A549 (cell line): ENCODE data around the gene KIF12.

ENCODE experiments used
- CEBPB ChIP-seq, 2 experiments: fragments of >200 bp in 1 of 2; sonication (Bioruptor Twin) in 1 of 2; formaldehyde crosslinking in 1 of 2; IDR thresholded peaks; 2 replicates each; pipeline ENCODE4 v1.6.1; 2012 to 2016
- HDAC2 ChIP-seq: fragments of 200-600 bp; sonication (generic); IDR thresholded peaks from 2 replicates; pipeline ENCODE4 v1.6.1; 2016
- JUNB ChIP-seq: fragments of >200 bp; sonication (Bioruptor Twin); formaldehyde crosslinking; IDR thresholded peaks from 2 replicates; pipeline ENCODE4 v1.6.1; 2016
- TF ChIP-seq, protein P1 (sequence below): fragments of >200 bp; sonication (Bioruptor Twin); formaldehyde crosslinking; IDR thresholded peaks from 3 replicates; pipeline ENCODE4 v1.5.1; 2016

GRCh38 chr9:114088571-114089170 is 10.4 kb downstream of the KIF12 start:
- TF ChIP-seq JUNB (no peak), CEBPB (IDR thresholded peaks at IDR 0.05) (no peak), HDAC2 (no peak)
- TF ChIP-seq, protein P1, sequence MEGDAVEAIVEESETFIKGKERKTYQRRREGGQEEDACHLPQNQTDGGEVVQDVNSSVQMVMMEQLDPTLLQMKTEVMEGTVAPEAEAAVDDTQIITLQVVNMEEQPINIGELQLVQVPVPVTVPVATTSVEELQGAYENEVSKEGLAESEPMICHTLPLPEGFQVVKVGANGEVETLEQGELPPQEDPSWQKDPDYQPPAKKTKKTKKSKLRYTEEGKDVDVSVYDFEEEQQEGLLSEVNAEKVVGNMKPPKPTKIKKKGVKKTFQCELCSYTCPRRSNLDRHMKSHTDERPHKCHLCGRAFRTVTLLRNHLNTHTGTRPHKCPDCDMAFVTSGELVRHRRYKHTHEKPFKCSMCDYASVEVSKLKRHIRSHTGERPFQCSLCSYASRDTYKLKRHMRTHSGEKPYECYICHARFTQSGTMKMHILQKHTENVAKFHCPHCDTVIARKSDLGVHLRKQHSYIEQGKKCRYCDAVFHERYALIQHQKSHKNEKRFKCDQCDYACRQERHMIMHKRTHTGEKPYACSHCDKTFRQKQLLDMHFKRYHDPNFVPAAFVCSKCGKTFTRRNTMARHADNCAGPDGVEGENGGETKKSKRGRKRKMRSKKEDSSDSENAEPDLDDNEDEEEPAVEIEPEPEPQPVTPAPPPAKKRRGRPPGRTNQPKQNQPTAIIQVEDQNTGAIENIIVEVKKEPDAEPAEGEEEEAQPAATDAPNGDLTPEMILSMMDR, result no peak
